Neural cell (in vitro differentiated cells): ENCODE data around the gene MACROH2A1. TPM values are rescaled to one million over a fixed set of nuclear protein-coding genes. Genes with fewer than 3 reads are reported as not detected.
A peak's percentile ranks its signal among the peaks of the same experiment; 100 is the strongest.

ENCODE experiments used
- H2AFZ ChIP-seq: fragments of 200-600, 300-800 bp; sonication (generic), shearing (Covaris generic); 2 replicates; pipeline ENCODE4 v1.6.0; 2014; ENCODE audit warnings: low read depth, mild to moderate bottlenecking, antibody characterized with exemption, low read length, moderate library complexity
- H3F3A ChIP-seq: fragments of 200-600 bp; shearing (Covaris generic); 2 replicates; pipeline ENCODE4 v1.6.1; 2016; ENCODE audit warnings: mild to moderate bottlenecking, moderate library complexity, mixed read lengths, antibody characterized with exemption, low read length; ENCODE audit not compliant: insufficient read depth, poor library complexity, severe bottlenecking
- H3K27ac ChIP-seq: fragments of 200-600, 300-800 bp; sonication (generic), shearing (Covaris generic); 2 replicates; pipeline ENCODE4 v1.5.1; 2014; ENCODE audit warnings: mild to moderate bottlenecking, low read length, moderate library complexity
- H3K27me3 ChIP-seq: fragments of 300-800, 200-600 bp; sonication (generic), shearing (Covaris generic); 2 replicates; pipeline ENCODE4 v1.6.0; 2014; ENCODE audit warnings: mild to moderate bottlenecking, low read depth, low read length, moderate library complexity; ENCODE audit not compliant: insufficient read depth
- H3K36me3 ChIP-seq: fragments of 300-800, 200-600 bp; sonication (generic), shearing (Covaris generic); 2 replicates; pipeline ENCODE4 v1.5.1; 2014; ENCODE audit warnings: mild to moderate bottlenecking, antibody characterized with exemption, low read length, moderate library complexity; ENCODE audit not compliant: insufficient read depth
- H3K4me2 ChIP-seq: fragments of 300-800, 200-600 bp; sonication (generic), shearing (Covaris generic); 2 replicates; pipeline ENCODE4 v1.6.0; 2014; ENCODE audit warnings: mild to moderate bottlenecking, low read length
- H3K4me3 ChIP-seq: fragments of 300-800, 200-600 bp; sonication (generic), shearing (Covaris generic); 2 replicates; pipeline ENCODE4 v1.5.1; 2014; ENCODE audit warnings: mild to moderate bottlenecking, low read length, moderate library complexity
- H3K79me2 ChIP-seq: fragments of 200-600 bp; shearing (Covaris generic); replicated peaks from 2 replicates; pipeline ENCODE4 v1.6.0; 2014; ENCODE audit warnings: mild to moderate bottlenecking, low read length, moderate library complexity; ENCODE audit not compliant: insufficient read depth
- H3K9ac ChIP-seq: fragments of 300-800, 200-600 bp; sonication (generic), shearing (Covaris generic); 2 replicates; pipeline ENCODE4 v1.6.1; 2016; ENCODE audit warnings: mild to moderate bottlenecking, low read length, mixed read lengths
- H3K9me2 ChIP-seq: fragments of 200-600 bp; shearing (Covaris generic); 2 replicates; pipeline ENCODE4 v1.6.1; 2016; ENCODE audit warnings: mild to moderate bottlenecking, low read length, mixed read lengths; ENCODE audit not compliant: insufficient read depth
- H3K9me3 ChIP-seq: fragments of 200-600, 300-800 bp; sonication (generic), shearing (Covaris generic); 2 replicates; pipeline ENCODE4 v1.6.1; 2016; ENCODE audit warnings: mild to moderate bottlenecking, mixed run types, low read length, moderate library complexity, mixed read lengths
- H4K20me1 ChIP-seq: fragments of 200-600 bp; shearing (Covaris generic); 2 replicates; pipeline ENCODE4 v1.6.1; 2016; ENCODE audit warnings: mild to moderate bottlenecking, mixed run types; ENCODE audit not compliant: insufficient read depth
- CTCF ChIP-seq: fragments of 450-650 bp; IDR thresholded peaks from 2 replicates; pipeline ENCODE4 v1.5.1; 2014; ENCODE audit warnings: antibody characterized with exemption, mild to moderate bottlenecking, moderate library complexity; ENCODE audit not compliant: poor library complexity, severe bottlenecking
- EP300 ChIP-seq: fragments of 450-650 bp; conservative IDR thresholded peaks from 2 replicates; pipeline ENCODE4 v1.6.1; 2014; ENCODE audit warnings: antibody characterized with exemption, mild to moderate bottlenecking, moderate library complexity; ENCODE audit not compliant: poor library complexity, severe bottlenecking
- EZH2 ChIP-seq: fragments of 200-600, 300-800 bp; shearing (Covaris generic), sonication (generic); IDR thresholded peaks from 2 replicates; pipeline ENCODE4 v1.6.1; 2014; ENCODE audit warnings: antibody characterized with exemption, low read length, borderline replicate concordance, mild to moderate bottlenecking; ENCODE audit not compliant: insufficient read depth, poor library complexity, severe bottlenecking
- MXI1 ChIP-seq: fragments of 450-650 bp; conservative IDR thresholded peaks from 2 replicates; pipeline ENCODE4 v1.6.1; 2014; ENCODE audit warnings: antibody characterized with exemption, mild to moderate bottlenecking; ENCODE audit not compliant: poor library complexity, severe bottlenecking
- POLR2AphosphoS5 ChIP-seq: IDR thresholded peaks from 2 replicates; pipeline ENCODE4 v1.6.1; 2012
- RAD21 ChIP-seq: fragments of 450-650 bp; conservative IDR thresholded peaks from 2 replicates; pipeline ENCODE4 v1.6.1; 2014; ENCODE audit warnings: antibody characterized with exemption, mild to moderate bottlenecking, moderate library complexity
- REST ChIP-seq: IDR thresholded peaks from 2 replicates; pipeline ENCODE4 v1.6.1; 2012; ENCODE audit warnings: borderline replicate concordance
- SMC3 ChIP-seq: fragments of 450-650 bp; conservative IDR thresholded peaks from 2 replicates; pipeline ENCODE4 v1.6.1; 2014; ENCODE audit warnings: antibody characterized with exemption, mild to moderate bottlenecking, moderate library complexity; ENCODE audit not compliant: poor library complexity
- TAF1 ChIP-seq: IDR thresholded peaks from 2 replicates; pipeline ENCODE4 v1.6.1; 2012; ENCODE audit warnings: low read depth
- polyA plus RNA-seq: library from polyadenylated mRNA; depleted of rRNA; stranded (reverse); fragments of >200 nt; gene quantifications from 2 replicates; pipeline ENCODE4 v1.2.3, GENCODE V29; 2014

Gene MACROH2A1
- polyA plus RNA-seq, 1 donor from 2014 or later: 351 TPM

- H4K20me1 ChIP-seq: no peaks in the 10 kb centered on the region
- no peaks in the 10 kb centered on the region for H3K36me3 ChIP-seq
- H3K4me3 ChIP-seq: no peak overlapping the region
- H3K4me2 ChIP-seq: no peak overlapping the region
- H3K79me2 ChIP-seq: no peaks in the 10 kb centered on the region
- H3K9me3 ChIP-seq: no peaks in the 10 kb centered on the region
- H3K9me2 ChIP-seq: no peaks in the 10 kb centered on the region
- no peaks in the 10 kb centered on the region for H3F3A ChIP-seq
- H3K27me3 ChIP-seq: no peaks in the 10 kb centered on the region
- no peak overlapping the region for H3K9ac ChIP-seq
- no peak overlapping the region for H3K27ac ChIP-seq
- TF ChIP-seq REST: no peak
- TF ChIP-seq EZH2: no peak
- no peak for TF ChIP-seq SMC3
- TF ChIP-seq RAD21: no peak
- TF ChIP-seq EP300: no peak
- TF ChIP-seq POLR2AphosphoS5: no peak
- no peak for TF ChIP-seq CTCF
- no peak for TF ChIP-seq MXI1
- H2AFZ ChIP-seq: no peak overlapping the region
Observed at GRCh38 chr5:135333732-135334515, 65.1 kb downstream of the MACROH2A1 start.

- H3K4me2 ChIP-seq: no peak overlapping the region
- H3K27me3 ChIP-seq: no peaks in the 10 kb centered on the region
- no peaks in the 10 kb centered on the region for H3K79me2 ChIP-seq
- H3K4me3 ChIP-seq: no peak overlapping the region
- peak; percentile 76 for TF ChIP-seq SMC3
- TF ChIP-seq TAF1: no peak
- peak; percentile 81 for TF ChIP-seq RAD21
- TF ChIP-seq CTCF: peak; percentile 83
- TF ChIP-seq POLR2AphosphoS5: no peak
- no peaks in the 10 kb centered on the region for H3K9me3 ChIP-seq
- H4K20me1 ChIP-seq: no peaks in the 10 kb centered on the region
- H2AFZ ChIP-seq: no peak overlapping the region
- H3K36me3 ChIP-seq: no peaks in the 10 kb centered on the region
- H3K27ac ChIP-seq: no peak overlapping the region
- H3K9ac ChIP-seq: no peak overlapping the region
- H3F3A ChIP-seq: no peaks in the 10 kb centered on the region
- no peaks in the 10 kb centered on the region for H3K9me2 ChIP-seq
Observed at GRCh38 chr5:135332519-135333150, 66.4 kb downstream of the MACROH2A1 start.
